HG03095 (cell line): Measurements from ENCODE around the gene ZNF774.
A peak's percentile ranks its signal among the peaks of the same experiment; 100 is the strongest.
"Not testable (repeated sequence)": the region's sequence is repeated elsewhere in the genome, so short reads cannot be mapped to it uniquely, and the experiment has no call there.

Experiments
- ATAC-seq: cut with Tn5 transposase; IDR thresholded peaks from one replicate; pipeline ENCODE4 v1.9.1; 2021; ENCODE audit warnings: moderate library complexity; ENCODE audit not compliant: unreplicated experiment

The ZNF774 gene

GRCh38 chr15:90352107-90352893 is at the start of gene ZNF774:
Gene ZNF774 (plus strand): TSS chr15:90352284. CDS start chr15:90354661, 2,377 bp downstream.
- ATAC-seq = peak; percentile 99

- not testable (repeated sequence) for ATAC-seq
Observed at GRCh38 chr15:90305355-90305754, 46.7 kb upstream of the ZNF774 start.

GRCh38 chr15:90305932-90306331 is 46.2 kb upstream of the ZNF774 start:
- ATAC-seq = no peak

GRCh38 chr15:90306560-90306959 is 45.5 kb upstream of the ZNF774 start:
- peak; percentile 76 for ATAC-seq

GRCh38 chr15:90307661-90308060 is 44.4 kb upstream of the ZNF774 start:
- no peak for ATAC-seq

- no peak for ATAC-seq
Observed at GRCh38 chr15:90309020-90309419, 43.1 kb upstream of the ZNF774 start.

GRCh38 chr15:90315278-90315982 is 36.7 kb upstream of the ZNF774 start:
- ATAC-seq = no peak

- ATAC-seq = no peak
Observed at GRCh38 chr15:90316139-90316538, 35.9 kb upstream of the ZNF774 start.

- ATAC-seq = no peak
Observed at GRCh38 chr15:90318591-90318990, 33.5 kb upstream of the ZNF774 start.

- ATAC-seq = peak; percentile 90
Observed at GRCh38 chr15:90320062-90320884, 31.8 kb upstream of the ZNF774 start.

- ATAC-seq = no peak
Observed at GRCh38 chr15:90320885-90321278, 31.2 kb upstream of the ZNF774 start.

- ATAC-seq = no peak
Observed at GRCh38 chr15:90322538-90322937, 29.5 kb upstream of the ZNF774 start.

- no peak for ATAC-seq
Observed at GRCh38 chr15:90325726-90326125, 26.4 kb upstream of the ZNF774 start.

GRCh38 chr15:90326441-90326840 is 25.6 kb upstream of the ZNF774 start:
- no peak for ATAC-seq

- ATAC-seq = no peak
Observed at GRCh38 chr15:90327311-90327710, 24.8 kb upstream of the ZNF774 start.

GRCh38 chr15:90334304-90334731 is 17.8 kb upstream of the ZNF774 start:
- no peak for ATAC-seq

- no peak for ATAC-seq
Observed at GRCh38 chr15:90336705-90337141, 15.4 kb upstream of the ZNF774 start.

- no peak for ATAC-seq
Observed at GRCh38 chr15:90337256-90337655, 14.8 kb upstream of the ZNF774 start.

GRCh38 chr15:90338532-90338931 is 13.6 kb upstream of the ZNF774 start:
- ATAC-seq = no peak

GRCh38 chr15:90340345-90340744 is 11.7 kb upstream of the ZNF774 start:
- no peak for ATAC-seq

- ATAC-seq = no peak
Observed at GRCh38 chr15:90343302-90343790, 8.7 kb upstream of the ZNF774 start.
